AG10803 (cell line): ENCODE results near the gene GLRX5.

ENCODE experiments used
- DNase-seq: peaks from one replicate; pipeline ENCODE4 v3.0.0; 2010; ENCODE audit warnings: low read depth
- H3K4me3 ChIP-seq: 2 replicates; pipeline ENCODE4 v1.5.1; 2011; ENCODE audit warnings: mild to moderate bottlenecking, low read length, control low read depth
- CTCF ChIP-seq: conservative IDR thresholded peaks from 2 replicates; pipeline ENCODE4 v1.5.1; 2011; ENCODE audit warnings: mild to moderate bottlenecking, low read length, control low read depth, inconsistent platforms

The GLRX5 gene

GRCh38 chr14:95494456-95494855 is 40.4 kb upstream of the GLRX5 start:
- no peak for TF ChIP-seq CTCF
- DNase-seq: no peak
- H3K4me3 ChIP-seq: no peak overlapping the region

- DNase-seq: no peak
- no peak for TF ChIP-seq CTCF
- H3K4me3 ChIP-seq: no peak overlapping the region
Observed at GRCh38 chr14:95495076-95495475, 39.8 kb upstream of the GLRX5 start.

DNA sequence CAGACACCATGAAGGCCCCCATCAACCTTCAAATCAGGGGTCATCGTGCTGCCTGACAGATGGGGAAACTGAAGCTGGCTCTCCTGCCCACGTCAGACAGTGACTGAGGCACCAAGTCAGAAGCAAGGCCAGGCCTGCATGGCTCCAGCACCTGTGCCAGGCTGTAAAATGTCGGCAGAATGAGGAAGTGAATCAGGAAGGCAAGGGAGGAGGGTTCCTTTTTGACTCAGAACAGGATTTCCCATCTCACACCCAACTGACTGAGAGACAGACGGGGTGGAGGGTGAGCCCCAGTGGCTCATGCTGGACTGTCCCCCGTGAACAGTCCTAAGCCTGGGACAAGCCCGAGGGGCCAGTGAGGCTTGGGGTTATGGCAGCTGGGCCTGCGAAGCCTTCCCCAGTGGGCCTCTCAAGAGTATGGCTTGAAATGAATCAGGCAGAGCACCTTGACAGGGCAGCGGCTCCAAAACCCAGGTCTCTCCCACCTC is 39.3 kb upstream of the GLRX5 start:
- no peak for DNase-seq
- TF ChIP-seq CTCF: no peak
- no peak overlapping the region for H3K4me3 ChIP-seq

DNA sequence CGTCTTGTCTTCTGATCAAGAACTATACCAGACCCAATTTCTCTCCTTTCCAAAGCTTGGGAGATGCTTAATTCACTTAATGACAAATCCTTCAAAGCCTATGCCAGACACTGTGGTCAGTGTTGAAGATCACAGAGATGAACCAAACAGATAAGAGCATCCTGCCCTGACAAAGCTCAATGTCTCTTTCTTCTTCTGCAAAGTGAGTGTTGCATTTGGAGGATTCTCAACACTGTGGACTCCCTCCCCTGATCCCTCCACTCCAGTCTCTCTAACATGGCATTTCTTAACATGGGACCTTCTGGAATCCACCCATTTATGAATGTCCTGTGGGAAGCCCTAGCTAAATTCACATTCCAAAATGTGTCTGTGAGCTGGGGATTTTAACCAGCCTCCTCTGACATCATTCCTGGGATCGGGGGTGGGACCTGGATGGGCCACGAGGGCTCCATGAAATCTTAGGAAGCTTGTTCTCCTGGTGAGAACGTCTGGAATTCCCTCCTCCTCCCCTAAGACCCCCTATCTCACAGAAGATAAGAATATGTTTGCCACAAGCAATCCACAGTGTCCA is 38.7 kb upstream of the GLRX5 start:
- H3K4me3 ChIP-seq: no peak overlapping the region
- TF ChIP-seq CTCF: no peak
- DNase-seq: no peak

DNA sequence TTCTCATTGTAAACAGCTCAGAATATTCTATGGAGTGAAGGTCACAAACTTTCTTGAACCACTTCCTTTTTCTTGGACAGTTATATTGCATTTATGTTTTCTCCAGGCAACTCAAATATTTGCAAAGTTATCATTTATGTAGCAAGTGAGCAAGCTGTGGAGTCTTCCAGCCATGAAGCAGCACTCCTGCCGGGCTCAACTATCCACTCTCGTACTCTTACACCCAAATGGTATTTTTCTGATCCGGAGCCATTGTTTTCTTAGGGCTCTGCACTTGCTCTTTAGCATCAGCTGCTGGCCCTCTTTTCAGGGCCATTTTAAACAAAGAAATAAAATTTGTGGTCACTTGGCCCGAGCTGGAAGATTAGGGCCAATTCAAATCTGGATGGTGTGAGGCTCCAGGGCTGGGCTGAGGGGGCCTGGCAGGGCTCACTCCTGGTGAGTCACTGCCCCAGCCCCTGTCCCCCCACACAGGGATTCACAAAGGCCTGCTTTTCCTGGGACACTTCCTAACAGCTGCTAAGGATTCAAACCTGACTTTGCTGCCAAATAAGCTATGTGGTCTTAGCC is 38.1 kb upstream of the GLRX5 start:
- H3K4me3 ChIP-seq: no peak overlapping the region
- no peak for TF ChIP-seq CTCF

DNA sequence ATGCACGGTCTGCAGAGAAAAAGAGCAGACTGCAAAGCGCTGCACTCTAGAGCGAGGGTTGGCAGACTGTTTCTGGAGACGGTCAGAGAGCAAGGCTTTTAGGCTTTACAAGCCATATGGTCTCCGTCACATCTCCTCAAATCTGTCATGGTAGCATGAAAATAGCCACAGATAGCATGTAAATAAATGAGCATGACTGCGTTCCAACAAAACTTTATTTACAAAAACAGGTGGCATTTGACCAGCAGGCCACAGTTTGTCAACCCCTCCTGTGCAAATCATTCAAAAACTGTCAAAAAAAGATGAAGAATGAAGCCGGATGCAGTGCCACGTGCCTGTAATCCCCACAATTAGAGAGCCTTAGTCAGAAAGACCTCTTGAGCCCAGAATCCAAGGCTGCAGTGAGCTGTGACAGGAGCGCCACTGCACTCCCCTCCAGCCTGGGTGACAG is 37.3 kb upstream of the GLRX5 start:
- no peak for TF ChIP-seq CTCF
- H3K4me3 ChIP-seq: no peak overlapping the region
- no peak for DNase-seq

More for the DNA sequence above, 38.1 kb upstream of the GLRX5 start:
- peak; percentile 47 for DNase-seq

- DNase-seq: no peak
- no peak overlapping the region for H3K4me3 ChIP-seq
- no peak for TF ChIP-seq CTCF
Observed at GRCh38 chr14:95498622-95499353, 36.1 kb upstream of the GLRX5 start.
